NB4 (cell line): ENCODE measurements around the gene ERCC2.

Experiments used
- POLR2A ChIP-seq: IDR thresholded peaks from 2 replicates; pipeline ENCODE4 v1.6.1; 2011; ENCODE audit warnings: mild to moderate bottlenecking; ENCODE audit not compliant: insufficient read length; ENCODE audit errors: extremely low read depth
- TF ChIP-seq, protein P1 (sequence below): IDR thresholded peaks from 2 replicates; pipeline ENCODE4 v1.6.1; 2011; ENCODE audit warnings: low read depth, low read length
- TF ChIP-seq, protein P2 (sequence below): IDR thresholded peaks from one replicate; pipeline ENCODE4 v1.5.1; 2012; ENCODE audit warnings: low read depth, low read length

DNA sequence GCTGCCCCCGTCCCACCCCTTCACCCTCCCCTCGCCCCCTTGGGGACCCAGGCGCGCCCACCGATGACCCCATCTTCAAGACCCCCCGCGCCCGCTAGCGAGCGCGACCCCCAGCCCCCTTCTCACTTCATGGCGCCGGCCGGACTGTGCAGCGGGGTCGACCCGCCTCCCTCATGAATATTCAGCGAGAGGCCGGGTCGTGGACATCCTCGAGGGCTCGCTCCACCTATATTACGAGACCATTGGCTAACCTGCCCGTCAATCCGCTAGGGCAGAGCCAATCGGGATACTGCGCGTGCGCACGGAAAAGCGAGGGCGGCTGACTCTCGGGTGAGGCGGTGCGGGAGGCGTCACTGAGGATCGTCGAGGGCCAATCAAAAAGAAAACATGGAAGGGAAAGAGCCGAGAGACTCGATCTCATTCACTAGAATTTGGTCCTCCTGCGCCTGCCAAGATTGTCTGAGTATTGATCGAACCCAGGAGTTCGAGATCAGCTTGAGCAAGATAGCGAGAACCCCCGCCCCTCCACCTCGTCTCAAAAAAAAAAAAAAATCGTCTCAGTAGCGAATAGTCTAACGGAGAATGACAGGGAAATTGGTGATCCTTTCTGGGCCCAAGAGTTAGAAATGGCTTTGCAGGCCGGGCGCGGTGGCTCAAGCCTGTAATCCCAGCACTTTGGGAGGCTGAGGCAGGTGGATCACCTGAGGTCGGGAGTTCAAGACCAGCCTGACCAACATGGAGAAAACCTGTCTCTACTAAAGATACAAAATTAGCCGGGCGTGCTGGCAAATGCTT, at the start of gene ERCC2:
- TF ChIP-seq, protein P1, sequence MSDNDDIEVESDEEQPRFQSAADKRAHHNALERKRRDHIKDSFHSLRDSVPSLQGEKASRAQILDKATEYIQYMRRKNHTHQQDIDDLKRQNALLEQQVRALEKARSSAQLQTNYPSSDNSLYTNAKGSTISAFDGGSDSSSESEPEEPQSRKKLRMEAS: no peak
- TF ChIP-seq, protein P2, sequence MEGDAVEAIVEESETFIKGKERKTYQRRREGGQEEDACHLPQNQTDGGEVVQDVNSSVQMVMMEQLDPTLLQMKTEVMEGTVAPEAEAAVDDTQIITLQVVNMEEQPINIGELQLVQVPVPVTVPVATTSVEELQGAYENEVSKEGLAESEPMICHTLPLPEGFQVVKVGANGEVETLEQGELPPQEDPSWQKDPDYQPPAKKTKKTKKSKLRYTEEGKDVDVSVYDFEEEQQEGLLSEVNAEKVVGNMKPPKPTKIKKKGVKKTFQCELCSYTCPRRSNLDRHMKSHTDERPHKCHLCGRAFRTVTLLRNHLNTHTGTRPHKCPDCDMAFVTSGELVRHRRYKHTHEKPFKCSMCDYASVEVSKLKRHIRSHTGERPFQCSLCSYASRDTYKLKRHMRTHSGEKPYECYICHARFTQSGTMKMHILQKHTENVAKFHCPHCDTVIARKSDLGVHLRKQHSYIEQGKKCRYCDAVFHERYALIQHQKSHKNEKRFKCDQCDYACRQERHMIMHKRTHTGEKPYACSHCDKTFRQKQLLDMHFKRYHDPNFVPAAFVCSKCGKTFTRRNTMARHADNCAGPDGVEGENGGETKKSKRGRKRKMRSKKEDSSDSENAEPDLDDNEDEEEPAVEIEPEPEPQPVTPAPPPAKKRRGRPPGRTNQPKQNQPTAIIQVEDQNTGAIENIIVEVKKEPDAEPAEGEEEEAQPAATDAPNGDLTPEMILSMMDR: no peak
- TF ChIP-seq POLR2A: peak; percentile 61
